Uterus (tissue), 4 donors: ENCODE measurements around the gene VWCE. TPM values are rescaled to one million over a fixed set of nuclear protein-coding genes. Genes with fewer than 3 reads are reported as not detected.

Experiments used
- DNase-seq, 2 donors: peaks; one replicate each; pipeline ENCODE4 v3.0.0-alpha.2; 2019 to 2020
- H3K27ac ChIP-seq, 2 donors: fragments of 200-600 bp; sonication (generic); 1 replicate in 1 of 2; 2 replicates in 1 of 2; pipeline ENCODE4 v1.5.1; 2016 to 2018
- H3K27me3 ChIP-seq, 2 donors: fragments of 200-600 bp; sonication (generic); one replicate each; pipeline ENCODE4 v1.5.1; 2018 to 2019; ENCODE audit warnings: control low read depth in 1 of 2
- H3K36me3 ChIP-seq, 2 donors: fragments of 200-600 bp; sonication (generic); one replicate each; pipeline ENCODE4 v1.5.1; 2019; ENCODE audit warnings: control low read depth in 1 of 2
- H3K4me1 ChIP-seq, 2 donors: fragments of 200-600 bp; sonication (generic); one replicate each; pipeline ENCODE4 v1.5.1; 2018 to 2019; ENCODE audit warnings: control low read depth in 1 of 2
- H3K4me3 ChIP-seq, 2 donors: fragments of 200-600 bp; sonication (generic); 1 replicate in 1 of 2; 2 replicates in 1 of 2; pipeline ENCODE4 v1.5.1; 2018 to 2019; ENCODE audit warnings: mild to moderate bottlenecking in 1 of 2
- H3K9me3 ChIP-seq, 2 donors: fragments of 200-600 bp; sonication (generic); one replicate each; pipeline ENCODE4 v1.5.1; 2019; ENCODE audit warnings: control low read depth in 1 of 2
- POLR2A ChIP-seq, 2 donors: fragments of 450-650 bp; IDR thresholded peaks; one replicate each; pipeline ENCODE4 v1.6.1; 2016; ENCODE audit warnings: antibody characterized with exemption in 2 of 2, mild to moderate bottlenecking in 1 of 2, moderate library complexity in 1 of 2
- intact Hi-C: fragments of 100-400 bp; cut with DNase I; formaldehyde crosslinking; loops from one replicate; pipeline ENCODE4 v1.15.1; 2023; ENCODE audit warnings: low total_unique reads
- total RNA-seq, 4 donors: library from RNA; depleted of rRNA in 3 of 4; stranded (reverse); fragments of >200 nt in 3 of 4; gene quantifications; one replicate each; pipeline versions ENCODE4 v1.1.0 to v1.2.4, GENCODE V29; 2014 to 2023
- TF ChIP-seq, protein P1 (sequence below), 4 experiments: fragments of 200-600 bp in 2 of 4; fragments of 450-650 bp in 2 of 4; sonication (generic) in 2 of 4; IDR thresholded peaks; one replicate each; pipeline ENCODE4 v1.5.1; 2016 to 2019; ENCODE audit warnings: antibody characterized with exemption in 4 of 4, mild to moderate bottlenecking in 2 of 4, moderate library complexity in 1 of 4
- donor health status: DM: yes; HTN: yes; CAD: no.

VWCE gene
- total RNA-seq, 4 donors from 2014 or later, result 0.51 to 6.5 (median 1.2) TPM

DNA sequence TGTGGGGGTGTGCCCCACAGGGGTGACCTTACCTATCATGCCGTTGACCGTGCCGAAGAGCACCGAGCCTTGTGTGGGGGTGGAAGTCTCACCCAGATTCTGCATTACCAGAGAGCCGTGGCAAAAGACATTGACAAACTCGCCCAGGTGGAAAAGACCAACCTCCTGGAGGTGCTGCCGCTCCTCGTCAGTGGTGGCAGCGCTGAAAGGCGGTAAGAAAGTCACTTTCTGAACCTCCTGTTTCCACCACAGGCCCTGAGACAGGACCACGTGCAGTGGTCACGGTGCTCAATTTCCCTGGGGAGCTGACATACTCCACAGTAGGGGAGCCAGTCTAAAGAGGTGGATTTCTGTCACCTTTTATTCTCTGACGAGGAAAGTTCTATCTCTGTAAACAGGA is 7.4 kb upstream of the VWCE start:
- Histone ChIP-seq H3K4me3 (no peak overlapping the region), H3K36me3 (no peaks in the 10 kb centered on the region), H3K27me3 (no peaks in the 10 kb centered on the region), H3K9me3 (no peaks in the 10 kb centered on the region), H3K4me1 (no peaks in the 10 kb centered on the region), H3K27ac (no peak overlapping the region)
- DNase-seq, result no peak
- no peak for TF ChIP-seq POLR2A (IDR thresholded peaks at IDR 0.05)
- TF ChIP-seq, protein P1, sequence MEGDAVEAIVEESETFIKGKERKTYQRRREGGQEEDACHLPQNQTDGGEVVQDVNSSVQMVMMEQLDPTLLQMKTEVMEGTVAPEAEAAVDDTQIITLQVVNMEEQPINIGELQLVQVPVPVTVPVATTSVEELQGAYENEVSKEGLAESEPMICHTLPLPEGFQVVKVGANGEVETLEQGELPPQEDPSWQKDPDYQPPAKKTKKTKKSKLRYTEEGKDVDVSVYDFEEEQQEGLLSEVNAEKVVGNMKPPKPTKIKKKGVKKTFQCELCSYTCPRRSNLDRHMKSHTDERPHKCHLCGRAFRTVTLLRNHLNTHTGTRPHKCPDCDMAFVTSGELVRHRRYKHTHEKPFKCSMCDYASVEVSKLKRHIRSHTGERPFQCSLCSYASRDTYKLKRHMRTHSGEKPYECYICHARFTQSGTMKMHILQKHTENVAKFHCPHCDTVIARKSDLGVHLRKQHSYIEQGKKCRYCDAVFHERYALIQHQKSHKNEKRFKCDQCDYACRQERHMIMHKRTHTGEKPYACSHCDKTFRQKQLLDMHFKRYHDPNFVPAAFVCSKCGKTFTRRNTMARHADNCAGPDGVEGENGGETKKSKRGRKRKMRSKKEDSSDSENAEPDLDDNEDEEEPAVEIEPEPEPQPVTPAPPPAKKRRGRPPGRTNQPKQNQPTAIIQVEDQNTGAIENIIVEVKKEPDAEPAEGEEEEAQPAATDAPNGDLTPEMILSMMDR (IDR thresholded peaks at IDR 0.05), result no peak
- intact Hi-C loops, result no loop called here

DNA sequence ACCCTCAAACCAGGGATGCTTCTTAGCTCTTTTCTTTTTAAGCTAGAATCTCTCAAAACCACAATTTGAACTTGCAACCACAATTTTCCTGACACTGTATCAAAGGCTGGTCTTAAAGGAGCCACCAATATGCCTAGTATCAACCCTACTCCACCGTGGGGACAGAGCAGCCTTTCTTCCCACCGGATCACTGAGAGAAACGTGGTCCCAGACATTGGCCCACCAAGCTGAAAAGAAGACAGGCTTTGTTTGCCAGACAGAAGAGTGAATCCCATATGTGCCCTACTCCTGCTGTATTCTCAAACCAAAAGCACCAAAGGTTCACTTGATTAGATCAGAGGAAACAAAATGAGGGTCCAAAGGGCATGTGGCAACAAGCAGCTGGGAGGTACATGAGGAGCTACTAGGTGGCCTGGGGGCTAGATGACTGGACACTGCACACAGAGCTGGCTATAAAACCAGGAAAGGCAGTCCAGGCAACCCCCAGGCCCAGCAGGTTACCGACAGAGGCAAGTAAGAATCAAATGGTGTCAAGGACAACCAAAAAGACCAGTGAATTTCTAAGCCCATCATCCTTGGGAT is 3.6 kb upstream of the VWCE start:
- DNase-seq, result no peak
- H3K27me3 ChIP-seq, result no peaks in the 10 kb centered on the region
- H3K4me1 ChIP-seq, result peaks cover 0 to 14% of the 10 kb centered on the region in 2 donors
- intact Hi-C loops, result no loop called here
- no peaks in the 10 kb centered on the region for H3K36me3 ChIP-seq
- H3K27ac ChIP-seq, result peak overlapping the region; percentile 40 to 66
- TF ChIP-seq POLR2A (IDR thresholded peaks at IDR 0.05), result no peak
- TF ChIP-seq, protein P1 (IDR thresholded peaks at IDR 0.05), result no peak
- H3K4me3 ChIP-seq, result no peak overlapping the region
- H3K9me3 ChIP-seq, result no peaks in the 10 kb centered on the region

DNA sequence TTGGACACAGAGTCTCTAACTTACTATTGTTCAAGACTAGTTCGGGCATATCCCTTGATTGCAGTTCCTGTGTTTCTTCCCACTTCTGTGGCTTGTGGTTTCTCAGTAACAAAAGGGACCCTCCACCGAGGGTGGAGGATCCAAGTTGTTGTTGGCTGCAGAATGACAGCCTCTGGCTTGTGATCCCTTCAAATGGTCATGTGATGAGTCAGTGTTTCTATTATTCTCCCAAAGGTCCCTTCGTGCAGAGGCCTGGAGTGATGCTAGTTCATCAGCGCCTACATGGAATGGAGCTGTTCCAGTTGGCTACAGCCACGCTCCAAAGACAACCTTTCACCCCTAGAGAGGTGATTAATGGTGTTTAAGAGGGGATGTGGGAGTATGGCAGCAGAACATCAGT is 2.6 kb upstream of the VWCE start:
- Histone ChIP-seq H3K4me3 (no peak overlapping the region), H3K27me3 (no peaks in the 10 kb centered on the region), H3K27ac (peak overlapping the region; percentile 40 to 66), H3K9me3 (no peaks in the 10 kb centered on the region), H3K36me3 (no peaks in the 10 kb centered on the region), H3K4me1 (peaks cover 0 to 14% of the 10 kb centered on the region in 2 donors)
- TF ChIP-seq, protein P1 (IDR thresholded peaks at IDR 0.05), result no peak
- TF ChIP-seq POLR2A (IDR thresholded peaks at IDR 0.05), result no peak
- DNase-seq, result peak; percentile 47 to 60
- intact Hi-C loops, result no loop called here

DNA sequence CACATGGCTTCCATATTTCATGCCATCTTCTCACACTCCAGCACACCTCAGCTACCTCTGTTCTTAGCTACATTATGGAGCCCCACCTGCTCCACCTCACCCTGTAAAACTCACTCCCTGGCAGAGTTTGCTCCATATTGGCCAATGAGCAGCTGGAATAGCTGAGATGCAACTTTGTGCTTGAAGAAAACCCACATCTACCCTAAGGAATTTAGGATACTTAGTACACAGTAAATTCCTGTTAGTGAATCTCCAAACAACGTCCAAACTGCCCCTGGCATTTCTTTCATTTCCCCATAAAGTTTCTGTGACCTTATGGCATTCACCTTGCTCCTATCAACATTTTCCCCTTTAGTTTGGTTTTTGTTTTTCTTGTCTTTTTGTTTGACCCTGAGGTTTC is 2.2 kb upstream of the VWCE start:
- Histone ChIP-seq H3K36me3 (no peaks in the 10 kb centered on the region), H3K4me3 (no peak overlapping the region), H3K4me1 (peaks cover 0 to 14% of the 10 kb centered on the region in 2 donors), H3K9me3 (no peaks in the 10 kb centered on the region), H3K27ac (peak overlapping the region; percentile 40 to 66), H3K27me3 (no peaks in the 10 kb centered on the region)
- TF ChIP-seq POLR2A (IDR thresholded peaks at IDR 0.05), result no peak
- TF ChIP-seq, protein P1 (IDR thresholded peaks at IDR 0.05), result no peak
- intact Hi-C loops, result no loop called here
- DNase-seq, result no peak

DNA sequence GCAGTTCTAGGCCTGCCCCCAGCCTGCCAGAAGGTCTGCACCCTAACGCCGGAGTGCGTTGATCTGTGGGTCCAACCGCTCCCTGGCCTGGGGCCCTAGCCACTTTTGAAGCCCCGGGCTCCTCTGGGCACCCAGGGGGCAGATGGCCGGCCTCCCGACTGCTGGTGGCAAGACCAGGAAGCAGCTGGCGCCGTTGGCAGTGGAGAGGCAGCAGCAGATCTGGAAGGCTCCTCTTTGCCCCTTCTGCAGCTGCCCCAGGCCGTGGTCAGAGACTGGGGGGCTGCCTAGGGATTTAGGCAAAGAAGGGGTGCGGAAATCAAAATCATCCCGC is 445 bp upstream of the VWCE start:
- peaks cover 0 to 14% of the 10 kb centered on the region in 2 donors for H3K4me1 ChIP-seq
- intact Hi-C loops, result no loop called here
- no peak for DNase-seq
- H3K27ac ChIP-seq, result peak overlapping the region in 1 of 2 donors; percentile 63
- no peaks in the 10 kb centered on the region for H3K36me3 ChIP-seq
- no peaks in the 10 kb centered on the region for H3K27me3 ChIP-seq
- TF ChIP-seq, protein P1 (IDR thresholded peaks at IDR 0.05), result no peak
- no peak for TF ChIP-seq POLR2A (IDR thresholded peaks at IDR 0.05)
- peak overlapping the region in 1 of 2 donors; percentile 59 for H3K4me3 ChIP-seq
- H3K9me3 ChIP-seq, result no peaks in the 10 kb centered on the region
